Panc1 (cell line): ENCODE measurements around the gene WWOX.

Source experiments
- CTCF ChIP-seq: fragments of 450-650 bp; IDR thresholded peaks from 2 replicates; pipeline ENCODE4 v1.5.1; 2017; ENCODE audit warnings: mild to moderate bottlenecking
- POLR2AphosphoS5 ChIP-seq: IDR thresholded peaks from 2 replicates; pipeline ENCODE4 v1.6.1; 2012; ENCODE audit warnings: mild to moderate bottlenecking, low read depth, low read length, moderate library complexity
- REST ChIP-seq, 2 experiments: IDR thresholded peaks; 2 replicates each; pipeline ENCODE4 v1.6.1; 2011 to 2012; ENCODE audit warnings: low read depth in 2 of 2, control low read depth in 1 of 2, low read length in 1 of 2, mild to moderate bottlenecking in 1 of 2, moderate library complexity in 1 of 2; ENCODE audit not compliant: insufficient read depth in 1 of 2
- SIN3A ChIP-seq: IDR thresholded peaks from 2 replicates; pipeline ENCODE4 v1.6.1; 2012; ENCODE audit warnings: low read depth, mild to moderate bottlenecking, low read length, moderate library complexity, borderline replicate concordance; ENCODE audit not compliant: insufficient read depth
- TCF7L2 ChIP-seq: IDR thresholded peaks from 2 replicates; pipeline ENCODE4 v1.6.1; 2011; ENCODE audit warnings: mild to moderate bottlenecking, low read depth, low read length, inconsistent platforms

GRCh38 chr16:78762222-78762621 is 662.8 kb downstream of the WWOX start:
- TF ChIP-seq CTCF (no peak), POLR2AphosphoS5 (no peak), TCF7L2 (no peak), REST (IDR thresholded peaks at IDR 0.05; ENCODE audit: insufficient read depth in 1 of 2, low read depth in 2 of 2, low read length in 1 of 2) (no peak), SIN3A (no peak)
